ENCODE measurements around the gene EMCN.
"Not testable (repeated sequence)": the region's sequence is repeated elsewhere in the genome, so short reads cannot be mapped to it uniquely, and the experiment has no call there.

Gene EMCN, protein sequence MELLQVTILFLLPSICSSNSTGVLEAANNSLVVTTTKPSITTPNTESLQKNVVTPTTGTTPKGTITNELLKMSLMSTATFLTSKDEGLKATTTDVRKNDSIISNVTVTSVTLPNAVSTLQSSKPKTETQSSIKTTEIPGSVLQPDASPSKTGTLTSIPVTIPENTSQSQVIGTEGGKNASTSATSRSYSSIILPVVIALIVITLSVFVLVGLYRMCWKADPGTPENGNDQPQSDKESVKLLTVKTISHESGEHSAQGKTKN

DNA sequence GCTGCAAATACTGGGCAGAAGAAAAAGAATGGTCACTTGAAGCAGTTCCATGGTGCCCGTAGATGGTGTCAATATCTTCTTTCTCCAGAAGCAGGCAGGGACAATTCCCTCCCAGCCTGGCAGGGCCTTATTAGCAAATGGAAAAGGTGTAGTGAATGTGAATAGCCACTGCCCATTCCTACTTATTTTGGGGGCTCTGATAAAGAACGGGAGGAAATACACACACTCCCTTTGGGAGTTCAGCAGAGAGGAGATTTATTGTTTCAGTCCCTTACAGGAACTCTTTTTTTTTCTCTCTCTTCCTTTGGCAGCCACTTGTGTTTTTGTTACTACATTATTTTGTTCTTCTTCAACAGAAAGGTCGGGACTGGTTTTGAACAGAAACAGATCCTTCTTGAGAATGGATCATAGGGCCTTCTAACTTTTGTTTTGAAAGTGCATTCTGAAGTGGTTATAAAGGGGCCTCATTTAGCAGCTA is at the start of gene EMCN:
TSS of gene EMCN (minus strand) at position 159 of the 478 bp plus-strand sequence. CDS start at position 51, 108 bp downstream.
- DNase-seq, result no peak

DNA sequence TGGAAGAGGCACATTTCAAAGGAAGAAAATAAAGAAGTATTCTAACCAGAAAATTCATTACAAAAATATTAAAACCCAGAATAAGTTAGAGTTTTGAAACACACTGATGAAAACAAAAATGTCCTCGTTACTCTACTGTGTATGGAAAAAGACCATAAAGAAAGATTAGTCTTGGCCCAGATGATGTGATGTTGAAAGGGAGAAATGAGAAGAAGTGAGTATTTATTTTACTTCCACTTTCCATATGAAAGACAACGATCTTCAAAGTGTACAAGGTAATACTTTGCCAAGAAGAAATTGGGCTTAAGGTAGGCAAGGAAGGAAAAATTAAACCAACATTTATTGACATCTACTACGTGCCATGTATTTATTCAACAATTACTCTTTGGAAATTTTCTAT is 48.6 kb upstream of the EMCN start:
- DNase-seq, result no peak

DNA sequence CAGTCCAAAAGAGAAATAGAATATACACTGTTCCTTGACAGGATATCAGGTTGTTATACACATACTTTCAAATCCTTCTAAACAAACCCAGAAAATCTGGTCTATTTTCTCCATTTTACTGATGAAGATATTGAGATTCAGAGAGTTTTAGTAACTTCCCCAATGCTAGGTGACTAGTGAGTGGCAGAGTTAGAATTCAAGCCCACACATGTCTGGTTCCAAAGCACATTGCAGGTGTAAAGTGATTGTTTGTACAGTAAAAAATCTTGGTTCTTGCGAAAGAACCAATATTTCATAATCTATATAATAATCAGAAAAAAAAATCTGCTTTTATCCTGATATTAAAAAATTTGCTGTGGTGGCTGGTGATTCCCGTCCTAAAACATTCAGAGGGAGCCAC is 39.5 kb upstream of the EMCN start:
- no peak for DNase-seq

DNA sequence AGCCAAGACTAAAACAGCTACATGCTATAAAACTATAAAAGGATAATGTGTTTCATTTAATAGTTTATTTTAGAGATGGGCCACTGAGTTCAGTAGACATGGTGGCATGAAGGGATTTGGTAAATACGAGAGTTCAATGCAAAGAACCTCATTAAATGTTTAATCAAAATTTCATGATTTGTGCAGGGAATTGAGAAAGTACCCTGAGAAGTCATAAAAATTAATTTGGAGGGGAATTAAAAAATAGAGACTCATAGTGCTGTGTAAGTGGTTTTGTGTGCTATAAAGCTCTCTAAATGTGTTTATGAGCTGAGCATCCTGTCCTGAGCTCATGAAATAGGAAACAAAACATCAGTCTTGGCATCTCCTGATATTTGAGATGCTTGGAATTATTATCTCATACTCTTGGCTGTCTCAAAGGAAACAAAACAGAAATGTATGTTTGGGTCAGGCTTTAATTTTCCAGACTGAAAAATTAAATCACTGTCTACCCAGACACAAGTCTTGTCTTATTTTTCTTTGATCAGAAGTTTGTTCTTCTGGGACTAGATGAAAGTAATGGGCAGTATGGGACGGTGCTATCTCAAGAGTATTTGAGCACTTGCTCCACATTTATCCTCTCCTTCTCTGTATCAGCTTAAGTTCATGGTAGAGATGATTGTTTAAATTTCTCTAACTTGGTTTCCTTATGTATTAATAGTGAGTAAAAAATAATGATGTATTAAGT is 38.0 kb upstream of the EMCN start:
- DNase-seq, result no peak

DNA sequence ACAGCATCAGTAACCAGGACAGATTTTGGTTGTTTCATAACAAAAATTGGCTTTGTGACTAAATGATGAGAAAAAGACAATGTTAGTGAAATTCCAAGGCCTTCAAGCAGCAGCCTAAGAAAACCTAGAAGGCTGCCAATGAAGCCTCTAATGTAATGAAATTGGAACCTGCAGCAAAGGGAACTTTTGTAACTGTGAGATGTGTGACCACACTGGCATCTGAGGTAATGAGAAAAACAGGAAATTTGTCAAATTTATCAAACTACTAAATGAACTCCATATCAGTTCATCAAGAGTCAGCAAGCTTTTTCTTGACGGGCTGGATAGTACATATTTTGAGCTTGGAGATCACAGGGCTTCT is 30.4 kb upstream of the EMCN start:
- no peak for DNase-seq

DNA sequence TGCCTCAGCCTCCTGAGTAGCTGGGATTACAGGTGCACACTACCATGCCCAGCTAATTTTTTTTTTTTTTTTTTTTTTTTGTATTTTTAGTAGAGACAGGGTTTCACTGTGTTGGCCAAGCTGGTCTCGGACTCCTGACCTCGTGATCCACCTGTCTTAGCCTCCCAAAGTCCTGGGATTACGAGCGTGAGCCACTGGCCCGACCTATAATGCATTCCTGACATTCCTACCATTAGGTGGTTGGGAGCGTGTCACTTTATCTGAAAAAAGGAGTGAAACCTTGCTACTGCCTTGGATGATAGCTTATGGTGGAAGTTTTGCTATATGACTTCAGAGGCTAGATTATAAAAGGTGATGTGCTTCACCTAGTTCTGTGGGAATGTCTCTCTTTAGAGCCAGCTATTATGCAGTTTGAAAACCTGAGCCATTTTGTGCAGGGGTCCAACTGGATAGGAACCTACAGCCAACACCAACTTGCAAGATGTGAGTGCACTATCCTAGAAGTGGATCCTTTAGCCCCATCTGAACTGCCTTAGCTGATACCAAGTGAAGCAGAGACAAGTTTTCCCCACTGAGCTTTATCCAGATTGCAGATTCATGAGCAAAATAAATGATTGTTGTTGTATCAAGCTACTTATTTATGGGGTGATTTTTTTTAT is 29.8 kb upstream of the EMCN start:
- DNase-seq, result no peak

DNA sequence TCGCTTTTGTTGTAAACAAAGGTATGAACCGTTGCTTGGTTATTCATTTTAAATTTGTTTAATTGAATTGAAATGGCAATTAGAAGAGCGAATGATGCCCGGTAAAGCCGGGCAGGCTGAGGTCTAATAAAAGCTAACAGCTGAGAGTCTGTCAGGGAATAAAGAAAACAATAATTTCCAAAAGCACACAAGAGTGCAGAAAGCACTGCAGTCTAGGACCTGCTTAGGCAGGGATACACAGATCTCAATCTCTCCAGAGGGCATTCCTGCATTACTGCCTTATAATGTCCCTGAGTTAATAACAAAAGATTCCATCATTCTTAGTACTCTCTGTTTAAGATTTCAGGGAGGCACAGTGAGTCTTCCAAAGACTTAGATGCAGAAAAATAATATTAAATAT is 27.6 kb upstream of the EMCN start:
- DNase-seq, result no peak

DNA sequence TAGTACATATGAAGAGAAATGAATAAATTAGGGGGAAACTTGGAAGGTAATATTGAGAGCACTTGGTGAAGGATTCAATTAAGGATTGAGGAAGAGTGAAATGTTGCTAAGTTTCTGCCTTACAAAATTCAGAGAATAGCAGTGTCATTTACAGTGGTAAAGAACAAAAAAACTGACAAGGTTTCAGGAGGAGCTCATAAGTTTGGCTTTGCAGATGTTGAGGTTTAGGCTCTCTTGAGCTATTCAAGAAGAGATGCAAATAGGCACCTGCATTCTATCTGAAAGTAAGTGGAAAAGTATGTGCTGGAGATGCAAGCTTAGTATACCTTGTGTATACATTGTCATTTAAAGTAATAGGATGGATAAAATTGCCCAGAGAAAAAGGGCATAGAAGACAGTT is 22.3 kb upstream of the EMCN start:
- DNase-seq, result no peak

DNA sequence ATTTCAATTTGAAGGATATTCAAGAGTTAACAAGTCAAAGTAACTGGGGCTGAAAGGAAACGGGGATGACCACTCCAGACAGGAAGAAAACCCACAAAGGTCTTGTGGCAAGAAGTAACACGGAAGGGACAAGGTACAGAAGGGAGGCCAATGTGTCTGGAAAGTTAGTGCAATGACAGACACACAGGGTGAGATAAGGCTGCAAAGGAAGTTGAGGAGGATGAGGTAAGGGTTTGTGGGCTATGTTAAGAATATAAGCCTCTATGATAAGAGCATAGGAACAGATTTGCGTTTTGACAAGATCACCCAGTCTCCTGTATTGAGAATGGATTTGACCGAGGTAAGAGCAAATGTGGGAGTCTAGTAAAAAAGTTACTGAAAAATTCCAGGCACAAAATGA is 21.9 kb upstream of the EMCN start:
- no peak for DNase-seq

DNA sequence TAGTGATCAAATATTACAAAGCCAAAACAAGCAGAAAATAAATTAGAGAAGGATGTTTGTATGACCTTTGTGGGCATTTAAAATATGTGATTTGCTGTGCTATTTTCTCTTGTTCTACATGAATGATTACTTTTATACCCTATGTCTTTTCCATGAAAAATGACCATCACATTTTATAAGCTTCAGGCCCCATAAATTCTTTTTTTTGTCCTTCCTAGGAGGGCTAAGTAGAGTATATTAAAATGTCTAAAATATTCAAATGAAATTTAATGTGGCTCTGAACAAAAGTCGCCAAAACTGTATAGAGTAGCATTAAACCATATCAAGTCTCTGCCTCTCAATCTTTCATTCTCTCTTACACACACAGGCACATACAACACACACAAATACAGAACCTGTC is 15.9 kb upstream of the EMCN start:
- DNase-seq, result no peak

DNA sequence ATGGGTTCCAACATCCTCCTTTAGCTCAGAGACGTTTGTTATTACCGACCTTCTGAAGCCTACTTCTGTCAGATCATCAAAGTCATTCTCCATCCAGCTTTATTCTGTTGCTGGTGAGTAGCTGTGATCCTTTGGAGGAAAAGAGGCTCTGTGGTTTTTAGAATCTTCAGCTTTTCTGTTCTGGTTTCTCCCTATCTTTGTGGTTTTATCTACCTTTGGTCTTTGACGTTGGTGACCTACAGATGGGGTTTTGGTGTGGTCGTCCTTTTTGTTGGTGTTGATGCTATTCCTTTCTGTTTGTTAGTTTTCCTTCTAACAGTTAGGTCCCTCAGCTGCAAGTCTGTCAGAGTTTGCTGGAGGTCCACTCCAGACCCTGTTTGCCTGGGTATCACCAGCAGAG is 12.3 kb upstream of the EMCN start:
- not testable (repeated sequence) for DNase-seq

DNA sequence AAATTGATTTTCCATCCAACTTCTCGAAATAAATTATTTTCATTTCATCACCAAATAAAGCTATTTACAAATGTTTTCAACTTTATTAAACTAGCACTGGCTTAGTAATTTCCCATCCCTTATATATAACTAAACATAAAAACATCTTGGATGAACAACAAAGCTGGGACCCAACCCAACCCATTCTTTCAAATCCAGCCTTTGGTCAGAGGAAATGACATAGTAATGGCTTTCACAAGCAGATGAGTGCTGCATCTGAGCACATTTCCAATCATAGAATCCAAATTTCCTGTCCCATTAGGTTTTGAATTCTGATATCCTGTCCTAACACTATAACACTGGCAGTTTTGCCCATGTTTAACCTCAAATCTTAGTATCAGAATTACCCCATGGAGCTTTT is 7.9 kb upstream of the EMCN start:
- no peak for DNase-seq

DNA sequence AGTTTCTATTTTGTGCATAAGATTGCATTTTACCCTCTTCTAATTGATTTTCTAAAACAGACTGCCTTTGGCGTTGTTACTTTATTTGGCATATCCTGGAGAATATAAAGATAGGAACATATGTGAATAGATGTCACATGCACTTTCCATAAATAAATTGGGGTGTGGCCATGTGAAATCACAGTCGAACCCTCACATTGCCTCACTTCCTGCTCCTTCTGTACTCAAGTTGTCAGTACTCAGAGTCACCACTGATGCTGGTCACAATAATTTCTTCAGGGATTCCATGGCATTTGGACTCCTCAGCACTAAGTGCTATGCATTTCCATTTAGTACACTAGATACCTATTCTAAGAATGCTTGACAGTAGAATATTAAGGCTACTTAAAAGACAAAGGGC is 1.4 kb upstream of the EMCN start:
- DNase-seq, result no peak

DNA sequence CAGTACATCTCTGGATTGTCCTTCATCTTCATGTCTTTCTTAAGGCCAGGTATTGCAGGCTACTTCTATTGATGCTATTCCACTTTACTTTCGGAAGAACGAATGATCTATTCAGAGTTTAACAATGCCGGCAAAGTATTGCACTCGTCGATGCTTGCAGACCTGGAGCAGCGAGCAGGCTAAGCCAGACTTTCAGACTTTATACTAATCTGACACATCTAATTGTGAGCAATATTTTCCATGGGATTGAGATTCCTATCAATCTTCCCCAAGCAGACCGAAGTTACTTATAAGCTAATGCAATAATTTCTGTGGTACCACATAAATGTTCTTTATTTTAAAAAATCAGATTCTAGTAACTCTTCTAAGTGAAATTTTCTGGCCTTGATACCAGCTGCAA is 1.6 kb downstream of the EMCN start:
- DNase-seq, result no peak

DNA sequence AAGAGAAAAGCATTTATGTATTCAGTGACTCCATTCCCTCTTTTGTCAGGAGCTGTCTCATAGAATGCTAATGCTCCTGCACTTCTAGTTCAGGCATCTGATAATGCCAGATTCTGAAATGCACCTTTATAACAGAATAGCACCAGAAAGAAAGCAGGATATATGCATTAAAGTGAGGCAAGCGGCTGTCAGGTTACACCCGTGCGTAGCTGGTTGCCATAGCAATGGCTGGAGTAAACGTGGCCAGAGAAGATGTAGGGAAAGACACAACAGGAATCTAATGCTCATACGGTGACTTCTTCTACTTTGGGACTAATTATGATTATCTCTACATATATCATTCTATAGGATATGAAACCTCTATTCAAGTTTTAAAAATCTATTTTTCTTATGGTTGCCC is 5.9 kb downstream of the EMCN start:
- peak in 3 of 58 donors; percentile 0 to 25 (median 14) for DNase-seq

DNA sequence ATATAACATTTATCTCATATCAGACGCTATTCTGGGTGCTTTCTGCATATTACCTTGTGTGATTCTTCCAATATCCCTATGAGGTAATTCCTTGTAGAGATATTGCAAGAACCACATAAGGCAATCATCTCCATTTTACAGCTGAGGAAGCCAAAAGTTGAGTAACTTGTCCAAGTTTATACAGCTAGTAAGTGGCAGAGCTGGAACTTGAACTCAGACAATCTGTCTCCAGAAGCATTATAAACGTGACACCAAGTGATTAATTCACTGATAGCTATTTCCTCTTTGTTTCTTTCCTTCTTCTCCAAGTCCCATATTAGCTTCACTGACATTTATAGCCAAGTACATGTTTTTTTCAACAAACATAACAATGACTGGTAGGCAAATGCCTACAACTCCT is 7.3 kb downstream of the EMCN start:
- DNase-seq, result no peak

DNA sequence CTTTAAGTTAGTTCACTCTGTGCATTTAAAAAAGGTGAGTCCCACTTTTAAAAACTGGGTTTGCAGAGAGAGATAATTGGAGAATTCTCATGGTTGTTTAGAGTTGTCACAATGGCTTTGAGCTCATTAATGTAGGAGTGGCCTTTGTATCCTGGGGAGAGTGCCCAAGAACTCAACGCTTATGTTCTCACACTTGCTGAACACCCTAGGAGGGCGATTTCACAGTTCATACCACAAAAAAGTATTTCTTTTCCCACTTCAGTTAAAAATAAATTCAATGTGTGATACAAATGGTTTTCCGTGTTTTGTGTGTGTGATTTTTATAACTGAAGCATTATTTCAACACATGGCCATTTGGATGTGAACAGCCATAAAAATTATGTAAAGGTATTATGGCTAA is 8.4 kb downstream of the EMCN start:
- DNase-seq, result no peak

DNA sequence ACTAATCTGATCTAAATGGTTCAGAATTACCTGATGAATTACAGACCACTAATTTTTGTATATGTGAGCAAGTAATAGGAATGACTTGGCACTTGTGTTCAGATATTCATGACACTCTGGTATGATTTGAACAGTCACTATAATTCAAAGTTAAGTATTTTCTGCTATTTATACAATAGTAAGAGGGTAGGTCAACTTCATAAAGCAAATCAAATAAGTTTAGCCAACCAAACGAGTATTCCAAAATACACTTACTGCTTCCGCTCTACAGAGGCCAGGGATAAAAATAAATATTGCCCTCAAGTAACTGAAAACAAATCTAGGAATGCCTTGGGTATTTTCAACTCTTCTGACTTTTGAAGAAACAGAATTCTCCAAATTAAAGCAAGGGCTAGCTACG is 9.1 kb downstream of the EMCN start:
- no peak for DNase-seq

DNA sequence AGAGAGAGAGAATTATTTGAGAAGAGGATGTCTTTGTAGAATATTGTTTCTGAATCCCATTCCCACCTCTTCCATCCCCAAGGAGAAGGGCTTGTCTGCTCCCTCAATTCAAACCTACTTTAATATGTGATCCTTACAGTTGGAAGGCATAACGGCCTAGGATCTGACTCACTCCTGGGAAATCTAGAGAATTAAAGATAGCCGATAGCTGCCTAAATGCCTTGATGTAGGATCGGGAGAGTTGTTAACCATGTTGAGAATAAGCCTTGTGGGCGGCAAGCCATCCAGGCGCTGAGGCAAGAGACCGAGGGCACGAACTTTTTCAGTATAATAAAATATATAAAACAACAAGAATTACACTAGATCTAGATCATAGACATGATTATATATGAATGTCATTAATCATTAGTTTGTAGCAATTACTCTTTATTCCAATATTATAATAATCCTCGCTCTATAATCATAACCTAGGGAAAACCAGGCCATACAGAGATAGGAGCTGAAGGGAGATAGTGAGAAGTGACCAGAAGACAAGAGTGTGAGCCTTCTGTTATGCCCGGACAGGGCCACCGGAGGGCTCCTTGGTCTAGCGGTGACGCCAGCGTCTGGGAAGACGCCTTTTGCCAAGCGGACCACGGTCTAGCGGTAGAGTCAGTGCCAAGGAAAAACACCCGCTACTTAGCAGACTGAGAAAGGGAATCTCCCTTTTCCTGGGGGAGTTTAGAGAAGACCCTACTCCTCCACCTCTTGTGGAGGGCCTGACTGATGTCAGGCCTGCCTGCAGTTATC is 13.5 kb downstream of the EMCN start:
- DNase-seq, result no peak

DNA sequence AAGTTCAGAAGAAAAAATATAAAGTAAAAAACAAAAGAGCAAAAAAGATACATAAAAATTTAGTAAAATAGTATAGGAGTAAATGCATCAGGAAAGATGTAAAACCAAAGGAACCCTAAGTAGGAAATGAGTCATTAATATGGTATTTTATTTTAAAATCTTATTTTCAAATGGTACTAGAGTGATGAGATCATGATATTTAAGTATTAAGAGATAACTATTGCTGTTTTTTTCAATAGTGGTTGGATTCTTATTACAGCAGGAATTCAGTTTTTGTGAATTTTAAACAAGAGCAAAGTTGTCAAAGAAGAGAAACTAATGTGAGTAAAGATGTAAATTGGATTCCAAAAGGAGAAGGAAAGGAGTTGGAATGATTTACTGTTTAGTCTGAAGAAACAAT is 20.0 kb downstream of the EMCN start:
- DNase-seq, result no peak

DNA sequence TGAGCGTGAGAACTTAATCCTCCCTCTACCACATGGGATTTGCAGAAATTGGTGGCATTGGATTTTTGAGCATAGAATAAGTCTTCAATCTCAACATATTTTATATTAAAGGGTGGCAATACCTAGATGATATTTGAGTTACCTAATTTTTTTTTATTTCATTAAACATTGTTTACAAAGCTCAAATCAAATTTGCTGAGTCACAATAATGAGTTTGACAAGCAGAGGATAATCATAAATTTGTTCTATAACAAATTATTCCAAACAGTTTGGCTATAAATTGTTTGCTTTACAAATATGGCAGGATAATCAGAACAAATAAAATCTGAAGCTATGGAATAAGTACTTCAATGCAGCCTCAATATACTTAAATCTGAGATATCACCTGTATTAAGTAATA is 22.7 kb downstream of the EMCN start:
- DNase-seq, result no peak

DNA sequence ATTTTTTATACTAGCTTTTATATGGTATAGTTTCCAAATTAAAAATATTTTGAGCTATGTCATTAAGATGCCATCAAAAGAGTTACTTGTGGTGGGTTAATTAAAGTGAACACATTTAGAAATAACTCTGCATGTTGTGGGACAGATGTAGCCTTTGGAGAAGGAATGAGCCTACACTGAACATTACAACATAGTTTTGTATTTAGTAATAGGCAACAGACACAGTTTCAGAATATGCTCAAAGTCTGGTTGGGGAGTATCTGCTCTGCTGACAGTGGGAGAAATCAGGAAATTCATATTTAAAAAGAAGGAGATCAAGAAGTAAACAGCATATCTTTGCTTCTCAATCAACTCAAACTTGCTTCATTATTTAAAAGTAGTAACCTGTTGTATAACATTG is 23.7 kb downstream of the EMCN start:
- DNase-seq, result no peak
